Activated T-cell treated with anti-CD3 and anti-CD28 coated beads, Interleukin-2, amount 50 U/mL, for 4 hours (primary cell): ENCODE results near the gene TIGAR. TPM values are rescaled to one million over a fixed set of nuclear protein-coding genes. Genes with fewer than 3 reads are reported as not detected.
A peak's percentile ranks its signal among the peaks of the same experiment; 100 is the strongest.

Experiments
- ATAC-seq, 2 donors: fragments of 200-7000 bp; cut with Tn5 transposase; one replicate each; pipeline ENCODE4 v1.10.0; 2021
- DNase-seq: peaks from one replicate; pipeline ENCODE4 v3.0.0-alpha.2; 2020
- H3K27me3 Mint-ChIP-seq: one replicate; pipeline ENCODE4 v1.8.0; 2021; ENCODE audit warnings: low read depth, mixed read lengths
- H3K36me3 Mint-ChIP-seq: one replicate; pipeline ENCODE4 v1.8.0; 2022; ENCODE audit warnings: mixed read lengths; ENCODE audit not compliant: insufficient read depth
- H3K4me1 Mint-ChIP-seq: one replicate; pipeline ENCODE4 v1.8.0; 2021; ENCODE audit warnings: low read depth, mixed read lengths
- H3K4me3 Mint-ChIP-seq: one replicate; pipeline ENCODE4 v1.8.0; 2021; ENCODE audit warnings: mild to moderate bottlenecking, moderate library complexity, mixed read lengths
- H3K9me3 Mint-ChIP-seq: one replicate; pipeline ENCODE4 v1.8.0; 2021; ENCODE audit warnings: mixed read lengths
- total RNA-seq, 3 donors: library from RNA; stranded (reverse); gene quantifications; one replicate each; pipeline ENCODE4 v1.2.1, GENCODE V29; 2021

TIGAR gene
- total RNA-seq, 3 donors from 2014 or later: 12.3 to 21.3 (median 17.8) TPM

DNA sequence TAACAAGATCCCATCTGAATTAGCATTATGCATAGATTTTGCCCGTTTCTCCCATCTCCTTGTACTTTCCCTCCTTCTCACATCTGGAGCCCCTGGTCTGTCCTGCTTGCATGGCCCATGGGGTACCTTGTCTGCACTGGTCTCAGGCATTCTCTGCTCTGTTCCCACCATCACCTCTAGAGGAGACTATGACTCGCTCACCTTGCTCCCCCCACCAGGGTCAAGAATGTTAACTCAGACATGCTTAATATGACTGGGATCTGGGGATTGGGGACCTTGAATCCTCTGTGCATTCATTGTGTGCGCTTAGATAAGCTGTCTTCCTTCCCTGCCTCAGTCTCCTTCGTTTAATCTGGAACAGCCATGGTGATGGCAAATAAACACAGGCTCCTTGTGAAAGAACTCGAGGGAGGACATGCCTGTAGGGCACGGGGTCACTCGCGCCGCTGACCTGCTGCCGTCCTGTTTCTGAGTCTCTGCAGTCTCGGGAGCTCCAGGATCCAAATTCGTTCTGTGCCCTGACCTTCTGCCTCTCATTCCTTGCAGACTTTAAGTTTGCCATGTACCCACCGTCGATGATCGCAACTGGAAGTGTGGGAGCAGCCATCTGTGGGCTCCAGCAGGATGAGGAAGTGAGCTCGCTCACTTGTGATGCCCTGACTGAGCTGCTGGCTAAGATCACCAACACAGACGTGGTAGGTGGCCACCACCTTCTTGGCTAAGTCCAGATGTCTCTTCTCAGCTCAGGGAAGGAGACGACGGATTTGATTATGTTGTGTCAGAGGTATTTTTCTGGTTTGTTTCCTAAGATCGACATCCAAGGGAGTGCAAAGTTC lies 32.5 kb upstream of the TIGAR start:
- ATAC-seq (peak in 1 of 2 donors; percentile 23), DNase-seq (no peak)
- no peaks in the 10 kb centered on the region for H3K9me3 Mint-ChIP-seq
- H3K4me3 Mint-ChIP-seq: peak overlapping the region; percentile 44
- H3K4me1 Mint-ChIP-seq: peaks cover 86% of the 10 kb centered on the region
- peaks cover 81% of the 10 kb centered on the region for H3K36me3 Mint-ChIP-seq
- H3K27me3 Mint-ChIP-seq: no peaks in the 10 kb centered on the region

DNA sequence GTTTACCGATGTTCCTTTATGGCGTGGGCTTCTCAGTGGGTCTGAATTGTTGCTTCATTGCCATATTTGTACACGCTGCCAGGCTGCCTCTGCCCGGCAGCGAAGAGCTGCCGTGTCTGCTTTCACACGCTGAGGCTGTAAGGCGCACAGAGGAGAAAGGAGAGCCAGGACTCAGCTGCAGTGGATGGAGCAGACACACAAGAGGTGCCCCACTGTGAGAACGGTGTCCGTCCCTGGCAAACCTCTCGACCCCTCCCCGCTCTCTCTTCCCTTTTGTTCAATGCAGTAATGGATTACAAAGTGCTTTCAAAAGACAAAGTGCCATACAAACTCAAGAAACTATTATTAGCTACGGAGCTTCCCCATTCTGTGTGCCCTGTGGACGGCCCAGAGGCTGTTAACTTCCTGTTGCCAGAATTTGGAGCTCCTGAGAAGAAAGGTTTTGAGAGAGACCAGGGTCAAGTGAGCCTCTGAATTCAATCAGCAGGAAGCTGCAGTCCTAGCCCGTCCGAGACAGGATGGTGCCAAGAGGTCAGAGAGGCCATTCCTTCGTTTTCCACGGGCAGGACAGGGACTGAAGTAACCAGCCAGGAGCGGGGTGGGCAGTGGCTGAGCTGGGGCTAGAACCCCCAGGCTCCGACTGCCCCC lies 31.7 kb upstream of the TIGAR start:
- Mint-ChIP-seq H3K36me3 (peaks cover 80% of the 10 kb centered on the region), H3K27me3 (no peaks in the 10 kb centered on the region), H3K9me3 (no peaks in the 10 kb centered on the region), H3K4me3 (no peak overlapping the region), H3K4me1 (peaks cover 88% of the 10 kb centered on the region)
- DNase-seq (no peak), ATAC-seq (no peak)

DNA sequence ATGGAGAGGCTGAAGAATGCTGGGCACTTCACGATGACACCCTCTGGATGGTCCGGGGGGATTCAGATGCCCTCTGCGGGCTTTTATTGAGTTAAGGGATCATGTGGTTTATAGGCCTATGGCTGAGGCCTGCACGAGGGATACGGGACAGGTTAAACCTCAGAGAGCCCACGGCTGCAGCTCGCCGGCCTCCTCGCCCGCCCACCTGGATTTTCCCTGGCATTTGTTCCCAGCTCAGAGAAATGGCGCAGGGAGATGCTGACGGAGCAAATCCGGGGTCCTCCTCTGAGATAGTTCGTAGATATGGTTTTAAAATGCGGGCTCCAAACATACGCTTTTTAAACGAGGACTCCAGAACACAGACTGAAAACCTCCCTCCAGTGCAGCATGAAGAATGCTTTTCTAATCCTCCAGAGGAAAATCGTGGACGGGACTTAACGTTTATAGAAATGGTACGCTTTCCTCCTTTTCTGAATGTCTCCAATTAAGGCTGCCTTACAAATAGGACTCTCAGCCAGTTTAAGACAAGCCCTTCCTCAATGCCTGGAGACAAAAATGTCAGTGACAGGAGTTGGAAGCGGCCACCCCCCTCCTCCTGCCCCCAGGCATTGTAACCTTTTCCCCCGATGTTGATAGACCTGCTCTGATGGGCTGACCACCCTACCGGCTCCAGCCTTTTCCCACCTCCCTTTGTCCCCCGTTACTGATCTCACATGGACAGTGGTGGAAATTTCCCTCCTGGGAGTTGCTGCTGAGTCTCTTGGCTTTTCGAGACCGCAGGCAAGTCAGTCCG lies 30.8 kb upstream of the TIGAR start:
- no peaks in the 10 kb centered on the region for H3K27me3 Mint-ChIP-seq
- H3K4me3 Mint-ChIP-seq: no peak overlapping the region
- ATAC-seq (no peak), DNase-seq (no peak)
- H3K36me3 Mint-ChIP-seq: peaks cover 79% of the 10 kb centered on the region
- H3K4me1 Mint-ChIP-seq: peaks cover 92% of the 10 kb centered on the region
- H3K9me3 Mint-ChIP-seq: no peaks in the 10 kb centered on the region

DNA sequence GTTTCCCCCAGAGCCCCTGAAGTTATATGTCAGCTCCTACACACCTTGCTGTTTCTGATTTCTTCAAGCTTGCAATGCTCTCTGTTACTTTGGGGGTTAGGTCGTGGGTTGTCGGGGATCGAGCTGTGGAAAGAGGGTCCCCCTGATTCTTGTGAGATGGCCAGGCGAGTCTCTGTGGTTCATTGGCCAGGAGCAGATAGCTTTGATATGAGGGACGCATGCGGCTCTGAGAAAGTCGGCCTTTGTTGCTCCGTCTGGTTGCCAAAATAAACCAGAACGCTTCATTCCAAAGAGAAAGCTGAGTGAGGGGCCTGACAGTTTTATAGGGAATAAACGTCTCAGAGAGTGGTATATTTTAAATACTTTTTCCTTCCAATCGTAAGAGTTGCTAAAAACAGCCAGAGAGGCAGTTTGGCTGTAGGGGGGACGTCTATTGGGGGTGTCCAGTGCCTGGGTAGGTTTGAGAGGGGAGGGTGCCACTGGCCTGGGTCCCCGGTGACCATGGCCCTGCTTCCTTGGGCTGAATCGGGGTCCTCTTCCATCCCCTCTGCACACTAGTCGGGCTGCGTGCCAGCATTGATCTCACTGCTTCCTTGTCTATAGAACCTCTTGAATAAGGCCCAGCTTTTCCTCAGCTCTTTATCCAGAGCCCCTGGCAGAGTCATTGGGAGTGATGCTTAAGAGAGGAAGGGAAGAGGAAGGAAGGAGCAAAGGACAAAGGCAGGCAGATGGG lies 28.5 kb upstream of the TIGAR start:
- ATAC-seq: no peak
- Mint-ChIP-seq H3K27me3 (no peaks in the 10 kb centered on the region), H3K4me1 (peaks cover 79% of the 10 kb centered on the region), H3K36me3 (peaks cover 72% of the 10 kb centered on the region), H3K9me3 (no peaks in the 10 kb centered on the region), H3K4me3 (peak overlapping the region; percentile 80)
- DNase-seq: no peak

DNA sequence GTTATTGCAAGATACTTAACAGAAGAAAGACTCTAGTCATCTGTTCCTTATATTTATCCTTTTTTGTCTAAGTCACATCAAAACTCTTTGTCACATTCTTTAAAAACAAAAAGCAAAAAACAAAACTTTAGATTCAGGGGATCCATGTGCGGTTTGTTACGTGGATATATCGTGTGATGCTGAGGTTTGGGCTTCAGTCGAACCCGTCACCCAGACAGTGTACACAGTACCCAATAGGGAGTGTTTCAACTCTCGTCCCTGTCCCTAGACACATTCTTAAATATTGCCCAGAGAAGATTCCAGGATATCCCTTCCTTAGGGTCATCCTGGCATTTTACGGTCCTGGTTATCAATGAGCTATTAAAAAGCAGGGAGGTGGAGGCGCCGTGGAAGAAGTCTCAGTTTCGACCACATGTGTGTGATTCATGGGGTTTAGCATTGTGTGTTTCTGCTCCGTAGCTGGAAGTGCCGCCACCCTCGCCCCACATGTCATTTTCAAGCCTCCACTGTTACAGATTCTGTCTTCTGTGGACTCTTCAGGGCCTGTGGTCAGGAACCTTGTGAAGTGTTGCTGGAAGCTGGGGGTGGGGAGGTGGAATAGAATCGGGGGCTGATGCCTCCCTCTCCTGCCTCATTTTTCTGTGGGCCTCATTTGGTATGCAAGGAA lies 27.6 kb upstream of the TIGAR start:
- ATAC-seq (peak; percentile 82 to 90), DNase-seq (no peak)
- Mint-ChIP-seq H3K27me3 (no peaks in the 10 kb centered on the region), H3K4me3 (peak overlapping the region; percentile 80), H3K4me1 (peaks cover 72% of the 10 kb centered on the region), H3K36me3 (peaks cover 71% of the 10 kb centered on the region), H3K9me3 (no peaks in the 10 kb centered on the region)

GRCh38 chr12:4293966-4294505 lies 27.0 kb upstream of the TIGAR start:
- peaks cover 69% of the 10 kb centered on the region for H3K36me3 Mint-ChIP-seq
- peaks cover 66% of the 10 kb centered on the region for H3K4me1 Mint-ChIP-seq
- H3K4me3 Mint-ChIP-seq: peak overlapping the region; percentile 80
- ATAC-seq (peak; percentile 39 to 41), DNase-seq (no peak)
- H3K9me3 Mint-ChIP-seq: no peaks in the 10 kb centered on the region
- H3K27me3 Mint-ChIP-seq: no peaks in the 10 kb centered on the region

- H3K4me3 Mint-ChIP-seq: no peak overlapping the region
- H3K4me1 Mint-ChIP-seq: peaks cover 44% of the 10 kb centered on the region
- no peaks in the 10 kb centered on the region for H3K27me3 Mint-ChIP-seq
- DNase-seq (no peak), ATAC-seq (no peak)
- H3K9me3 Mint-ChIP-seq: no peaks in the 10 kb centered on the region
- peaks cover 74% of the 10 kb centered on the region for H3K36me3 Mint-ChIP-seq
These were observed 24.3 kb upstream of the TIGAR start for GRCh38 chr12:4296751-4297150.

DNA sequence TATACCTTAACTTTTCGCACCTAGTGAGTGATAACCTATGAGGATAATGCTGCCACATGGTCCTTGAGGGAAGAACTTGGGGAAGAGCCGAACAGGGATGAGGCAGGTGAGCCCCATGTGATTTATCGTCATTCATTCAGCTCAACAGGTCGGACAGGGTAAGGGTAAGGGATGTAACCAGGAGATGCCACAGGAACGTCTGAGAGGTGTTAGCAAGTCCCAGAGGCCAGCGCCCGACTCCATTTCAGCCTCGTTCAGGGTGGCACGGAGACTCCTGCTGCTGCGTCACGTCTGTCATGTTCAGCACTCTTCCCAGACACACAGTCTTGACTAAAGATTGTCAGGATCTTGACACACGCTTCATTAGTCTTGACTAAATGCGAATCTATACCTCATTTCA lies 23.4 kb upstream of the TIGAR start:
- no peaks in the 10 kb centered on the region for H3K9me3 Mint-ChIP-seq
- peaks cover 77% of the 10 kb centered on the region for H3K36me3 Mint-ChIP-seq
- no peak for ATAC-seq
- H3K4me1 Mint-ChIP-seq: peaks cover 36% of the 10 kb centered on the region
- no peak overlapping the region for H3K4me3 Mint-ChIP-seq
- DNase-seq: no peak
- no peaks in the 10 kb centered on the region for H3K27me3 Mint-ChIP-seq

- ATAC-seq (no peak), DNase-seq (no peak)
- Mint-ChIP-seq H3K36me3 (peaks cover 70% of the 10 kb centered on the region), H3K9me3 (no peaks in the 10 kb centered on the region), H3K4me3 (no peak overlapping the region), H3K4me1 (peaks cover 6% of the 10 kb centered on the region), H3K27me3 (no peaks in the 10 kb centered on the region)
These were observed 20.1 kb upstream of the TIGAR start for GRCh38 chr12:4300883-4301282.

DNA sequence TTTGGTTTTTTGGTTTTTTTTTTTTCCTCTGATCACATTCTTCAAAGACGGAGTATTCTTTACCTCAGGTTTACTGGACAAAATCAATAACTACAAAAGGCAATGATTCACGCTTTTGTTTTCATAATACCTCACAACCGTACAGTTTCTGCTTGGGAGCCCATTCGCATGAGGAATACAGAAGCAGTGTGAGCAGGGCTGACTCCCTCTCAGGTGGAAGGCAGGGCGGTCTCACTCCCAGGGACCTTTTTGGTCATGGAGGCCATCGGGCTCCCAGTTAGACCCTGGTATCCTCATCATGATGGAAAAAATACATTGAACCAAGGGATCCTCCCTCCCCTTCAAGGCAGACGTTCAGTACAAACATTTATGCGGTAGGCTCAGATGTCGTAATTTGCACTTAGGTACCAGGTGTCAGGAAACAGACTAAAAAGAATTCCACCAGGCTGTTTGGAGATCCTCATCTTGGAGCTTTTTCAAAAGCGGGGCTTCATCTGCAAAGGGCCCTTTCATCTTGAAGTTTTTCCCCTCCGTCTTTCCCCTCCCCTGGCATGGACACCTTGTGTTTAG lies 19.0 kb upstream of the TIGAR start:
- no peaks in the 10 kb centered on the region for H3K27me3 Mint-ChIP-seq
- ATAC-seq: no peak
- DNase-seq: no peak
- H3K36me3 Mint-ChIP-seq: peaks cover 68% of the 10 kb centered on the region
- H3K4me1 Mint-ChIP-seq: peaks cover 2% of the 10 kb centered on the region
- no peak overlapping the region for H3K4me3 Mint-ChIP-seq
- H3K9me3 Mint-ChIP-seq: no peaks in the 10 kb centered on the region

GRCh38 chr12:4302881-4303280 lies 18.1 kb upstream of the TIGAR start:
- Mint-ChIP-seq H3K4me1 (peaks cover 2% of the 10 kb centered on the region), H3K27me3 (no peaks in the 10 kb centered on the region), H3K4me3 (no peak overlapping the region), H3K9me3 (no peaks in the 10 kb centered on the region), H3K36me3 (peaks cover 70% of the 10 kb centered on the region)
- ATAC-seq: no peak
- DNase-seq: no peak

GRCh38 chr12:4303750-4304149 lies 17.3 kb upstream of the TIGAR start:
- no peaks in the 10 kb centered on the region for H3K4me1 Mint-ChIP-seq
- H3K4me3 Mint-ChIP-seq: no peak overlapping the region
- DNase-seq (no peak), ATAC-seq (no peak)
- no peaks in the 10 kb centered on the region for H3K27me3 Mint-ChIP-seq
- no peaks in the 10 kb centered on the region for H3K9me3 Mint-ChIP-seq
- H3K36me3 Mint-ChIP-seq: peaks cover 66% of the 10 kb centered on the region
